Immature natural killer cell (primary cell): ENCODE data around the gene IGSF9. TPM values are rescaled to one million over a fixed set of nuclear protein-coding genes. Genes with fewer than 3 reads are reported as not detected.

Experiments used
- DNase-seq, 3 donors: peaks; one replicate each; pipeline ENCODE4 v3.0.0; 2022; ENCODE audit warnings: mixed read lengths in 1 of 3
- H3K27ac Mint-ChIP-seq, 6 donors: one replicate each; pipeline ENCODE4 v1.8.0; 2020; ENCODE audit warnings: mixed read lengths in 6 of 6, mild to moderate bottlenecking in 5 of 6, inconsistent platforms in 4 of 6, moderate library complexity in 3 of 6
- H3K27me3 Mint-ChIP-seq, 3 donors: one replicate each; pipeline ENCODE4 v1.8.0; 2020 to 2021; ENCODE audit warnings: low read depth in 3 of 3, mild to moderate bottlenecking in 3 of 3, mixed read lengths in 3 of 3, moderate library complexity in 3 of 3, inconsistent platforms in 1 of 3
- H3K36me3 Mint-ChIP-seq, 3 donors: one replicate each; pipeline ENCODE4 v1.8.0; 2020; ENCODE audit warnings: mixed read lengths in 3 of 3, inconsistent platforms in 2 of 3, mild to moderate bottlenecking in 2 of 3
- H3K4me1 Mint-ChIP-seq, 2 donors: one replicate each; pipeline ENCODE4 v1.8.0; 2020; ENCODE audit warnings: inconsistent platforms in 2 of 2, mild to moderate bottlenecking in 2 of 2, mixed read lengths in 2 of 2, moderate library complexity in 1 of 2
- H3K4me3 Mint-ChIP-seq, 5 donors: one replicate each; pipeline ENCODE4 v1.8.0; 2020; ENCODE audit warnings: mild to moderate bottlenecking in 5 of 5, mixed read lengths in 5 of 5, inconsistent platforms in 3 of 5, moderate library complexity in 3 of 5
- H3K9me3 Mint-ChIP-seq, 6 donors: one replicate each; pipeline ENCODE4 v1.8.0; 2020; ENCODE audit warnings: mild to moderate bottlenecking in 6 of 6, mixed read lengths in 6 of 6, inconsistent platforms in 4 of 6, moderate library complexity in 3 of 6
- polyA plus RNA-seq, 3 donors: library from polyadenylated mRNA; unstranded; fragments of 300-500 nt; fragmentation: Illumina TruSeq; gene quantifications; one replicate each; pipeline ENCODE4 v1.2.3, GENCODE V29; 2021

Gene IGSF9
- polyA plus RNA-seq, 3 donors from 2014 or later: not detected

DNA sequence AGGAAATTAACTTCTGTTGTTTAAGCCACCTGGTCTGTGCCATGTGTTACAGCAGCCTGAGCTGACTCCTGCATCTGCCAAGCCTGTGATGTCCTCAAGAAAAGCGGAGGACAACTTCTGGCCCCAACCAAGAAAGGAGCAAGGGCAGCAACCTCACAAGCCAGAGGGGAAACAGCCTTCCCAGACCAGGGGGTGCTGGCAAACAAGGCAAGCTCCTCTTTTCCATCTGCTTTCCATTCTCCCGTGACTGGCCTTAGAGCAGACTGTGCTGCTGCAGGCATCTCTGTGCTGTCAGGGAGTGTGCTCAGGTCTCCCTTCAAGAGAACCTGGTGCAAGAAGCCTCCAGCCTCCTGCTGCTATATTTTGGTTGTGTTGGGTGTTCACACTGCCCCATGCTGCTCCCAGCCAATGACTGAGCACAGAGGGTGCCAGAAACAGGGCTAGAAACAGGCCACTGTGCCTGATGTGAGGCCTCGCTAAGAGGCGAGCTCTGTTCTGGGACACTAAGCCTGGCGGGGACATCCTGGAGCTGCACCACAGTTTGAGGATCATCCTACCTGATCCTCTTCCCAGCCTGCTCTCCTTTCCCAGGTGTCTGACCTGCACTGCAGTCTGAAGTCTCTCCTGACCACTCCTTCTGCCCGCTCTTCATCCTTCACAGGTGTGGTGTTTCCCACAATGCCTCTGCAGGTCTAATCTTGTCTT lies 36.1 kb upstream of the IGSF9 start:
- Mint-ChIP-seq H3K4me3 (no peak overlapping the region), H3K27me3 (peaks cover 3 to 22% (median 7%) of the 10 kb centered on the region in 3 donors), H3K4me1 (no peaks in the 10 kb centered on the region), H3K9me3 (no peaks in the 10 kb centered on the region), H3K27ac (no peak overlapping the region), H3K36me3 (no peaks in the 10 kb centered on the region)
- no peak for DNase-seq

DNA sequence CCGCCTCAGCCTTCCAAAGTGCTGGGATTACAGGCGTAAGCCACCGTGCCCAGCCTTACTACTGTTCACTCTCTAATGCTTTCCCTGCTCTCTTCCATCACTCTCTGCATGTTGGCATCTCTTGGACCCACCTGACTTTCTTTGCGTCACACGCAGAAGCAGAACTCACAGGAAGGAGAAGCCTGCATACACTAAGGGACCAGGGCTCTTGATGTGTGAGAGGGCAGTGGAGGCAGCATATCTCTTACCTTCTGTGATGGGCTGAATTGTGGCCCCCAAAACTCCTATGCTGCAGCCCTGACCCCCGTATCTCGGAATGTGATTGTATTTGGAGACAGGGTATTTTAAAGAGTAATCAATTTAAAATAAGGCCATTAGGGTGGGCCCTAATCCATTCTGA lies 35.4 kb upstream of the IGSF9 start:
- Mint-ChIP-seq H3K4me3 (no peak overlapping the region), H3K4me1 (no peaks in the 10 kb centered on the region), H3K27me3 (peaks cover 3 to 20% (median 7%) of the 10 kb centered on the region in 3 donors), H3K27ac (no peak overlapping the region), H3K9me3 (no peaks in the 10 kb centered on the region), H3K36me3 (no peaks in the 10 kb centered on the region)
- DNase-seq: no peak

DNA sequence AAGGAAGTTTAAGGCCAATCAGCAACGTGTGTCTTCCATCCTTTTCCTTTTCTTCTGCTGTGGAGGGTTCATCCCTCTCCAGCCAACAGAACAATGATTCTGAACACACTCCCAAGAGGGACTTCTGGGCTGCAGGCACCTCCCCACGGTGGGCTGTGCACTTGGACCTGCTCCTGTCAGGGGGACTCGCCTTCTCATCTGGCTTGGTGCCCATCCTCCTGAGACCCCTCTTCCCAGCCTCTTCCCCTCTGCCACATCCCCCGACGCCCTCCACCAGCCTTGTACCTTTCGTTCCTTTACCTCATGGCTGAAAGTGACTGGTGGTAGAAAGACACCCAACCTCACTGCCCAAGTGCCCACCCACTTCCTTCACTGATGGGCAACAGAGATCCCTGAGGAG lies 34.7 kb upstream of the IGSF9 start:
- peaks cover 3 to 14% (median 7%) of the 10 kb centered on the region in 3 donors for H3K27me3 Mint-ChIP-seq
- H3K4me1 Mint-ChIP-seq: no peaks in the 10 kb centered on the region
- H3K27ac Mint-ChIP-seq: no peak overlapping the region
- no peak overlapping the region for H3K4me3 Mint-ChIP-seq
- H3K36me3 Mint-ChIP-seq: no peaks in the 10 kb centered on the region
- DNase-seq: no peak
- H3K9me3 Mint-ChIP-seq: no peaks in the 10 kb centered on the region

GRCh38 chr1:159979257-159979656 lies 33.8 kb upstream of the IGSF9 start:
- H3K4me1 Mint-ChIP-seq: no peaks in the 10 kb centered on the region
- no peaks in the 10 kb centered on the region for H3K36me3 Mint-ChIP-seq
- no peak overlapping the region for H3K27ac Mint-ChIP-seq
- H3K9me3 Mint-ChIP-seq: no peaks in the 10 kb centered on the region
- H3K27me3 Mint-ChIP-seq: peaks cover 2 to 12% (median 7%) of the 10 kb centered on the region in 3 donors
- no peak for DNase-seq
- no peak overlapping the region for H3K4me3 Mint-ChIP-seq

GRCh38 chr1:159978107-159978398 lies 32.6 kb upstream of the IGSF9 start:
- no peak overlapping the region for H3K4me3 Mint-ChIP-seq

GRCh38 chr1:159977364-159978106 lies 32.1 kb upstream of the IGSF9 start:
- no peaks in the 10 kb centered on the region for H3K9me3 Mint-ChIP-seq
- peaks cover 2 to 9% (median 7%) of the 10 kb centered on the region in 3 donors for H3K27me3 Mint-ChIP-seq
- no peaks in the 10 kb centered on the region for H3K4me1 Mint-ChIP-seq
- H3K27ac Mint-ChIP-seq: no peak overlapping the region
- DNase-seq: no peak
- H3K4me3 Mint-ChIP-seq: no peak overlapping the region
- no peaks in the 10 kb centered on the region for H3K36me3 Mint-ChIP-seq

More at GRCh38 chr1:159978107-159978398, 32.6 kb upstream of the IGSF9 start:
- H3K27me3 Mint-ChIP-seq: peaks cover 2 to 11% (median 7%) of the 10 kb centered on the region in 3 donors
- H3K36me3 Mint-ChIP-seq: no peaks in the 10 kb centered on the region
- no peaks in the 10 kb centered on the region for H3K9me3 Mint-ChIP-seq
- no peak for DNase-seq
- no peaks in the 10 kb centered on the region for H3K4me1 Mint-ChIP-seq
- H3K27ac Mint-ChIP-seq: no peak overlapping the region

- Mint-ChIP-seq H3K27me3 (peaks cover 2 to 4% (median 3%) of the 10 kb centered on the region in 3 donors), H3K4me3 (no peak overlapping the region), H3K36me3 (no peaks in the 10 kb centered on the region), H3K9me3 (no peaks in the 10 kb centered on the region), H3K27ac (no peak overlapping the region), H3K4me1 (no peaks in the 10 kb centered on the region)
- no peak for DNase-seq
These were observed 29.0 kb upstream of the IGSF9 start for GRCh38 chr1:159974350-159974965.

- Mint-ChIP-seq H3K27ac (no peak overlapping the region), H3K36me3 (no peaks in the 10 kb centered on the region), H3K4me3 (no peak overlapping the region), H3K4me1 (no peaks in the 10 kb centered on the region), H3K9me3 (no peaks in the 10 kb centered on the region), H3K27me3 (peaks cover 2 to 4% (median 4%) of the 10 kb centered on the region in 3 donors)
- DNase-seq: no peak
These were observed 28.0 kb upstream of the IGSF9 start for GRCh38 chr1:159973350-159973940.

GRCh38 chr1:159972443-159973205 lies 27.2 kb upstream of the IGSF9 start:
- no peak for DNase-seq
- H3K36me3 Mint-ChIP-seq: no peaks in the 10 kb centered on the region
- no peaks in the 10 kb centered on the region for H3K4me1 Mint-ChIP-seq
- no peak overlapping the region for H3K4me3 Mint-ChIP-seq
- H3K9me3 Mint-ChIP-seq: no peaks in the 10 kb centered on the region
- peaks cover 2 to 5% (median 4%) of the 10 kb centered on the region in 3 donors for H3K27me3 Mint-ChIP-seq
- H3K27ac Mint-ChIP-seq: no peak overlapping the region

DNA sequence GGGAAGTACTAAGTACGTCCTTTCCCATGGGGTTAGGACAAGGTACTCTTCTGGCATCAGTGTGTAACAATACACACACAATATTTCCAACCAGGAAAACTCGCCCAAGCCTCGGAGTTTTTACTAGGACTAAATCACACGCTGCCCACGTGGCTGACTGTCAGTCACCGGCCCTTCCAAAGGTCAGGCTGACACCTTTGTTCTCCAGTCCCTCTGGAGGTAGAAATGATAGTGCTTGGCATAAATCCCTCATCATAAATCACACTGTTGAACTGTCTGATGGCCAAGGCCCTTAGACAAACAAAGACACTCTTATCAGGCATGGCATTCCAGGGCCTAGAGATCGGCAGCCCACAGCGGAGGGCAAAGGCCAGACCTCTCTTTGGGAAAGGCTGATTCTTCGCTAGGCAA lies 25.5 kb upstream of the IGSF9 start:
- Mint-ChIP-seq H3K27me3 (peaks cover 5 to 7% (median 7%) of the 10 kb centered on the region in 3 donors), H3K36me3 (no peaks in the 10 kb centered on the region), H3K9me3 (no peaks in the 10 kb centered on the region), H3K4me3 (no peak overlapping the region), H3K4me1 (no peaks in the 10 kb centered on the region), H3K27ac (no peak overlapping the region)
- DNase-seq: no peak

DNA sequence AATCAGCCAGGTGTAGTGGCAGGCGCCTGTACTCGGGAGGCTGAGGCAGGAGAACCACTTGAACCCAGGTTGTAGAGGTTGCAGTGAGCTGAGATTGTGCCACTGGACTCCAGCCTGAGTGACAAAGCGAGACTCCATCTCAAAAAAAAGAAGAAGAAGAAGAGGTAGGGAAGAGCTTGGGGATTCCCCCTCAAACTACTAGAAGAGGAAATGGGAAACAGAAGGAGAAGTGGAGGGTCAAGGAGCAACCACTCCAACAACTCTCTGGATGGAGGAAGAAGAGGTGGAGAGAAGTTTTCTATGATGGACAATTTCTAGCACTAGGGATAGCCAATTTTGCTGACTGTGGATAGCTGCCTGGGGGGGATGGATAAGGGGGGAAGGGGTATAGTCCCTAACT lies 23.5 kb upstream of the IGSF9 start:
- H3K9me3 Mint-ChIP-seq: no peaks in the 10 kb centered on the region

DNA sequence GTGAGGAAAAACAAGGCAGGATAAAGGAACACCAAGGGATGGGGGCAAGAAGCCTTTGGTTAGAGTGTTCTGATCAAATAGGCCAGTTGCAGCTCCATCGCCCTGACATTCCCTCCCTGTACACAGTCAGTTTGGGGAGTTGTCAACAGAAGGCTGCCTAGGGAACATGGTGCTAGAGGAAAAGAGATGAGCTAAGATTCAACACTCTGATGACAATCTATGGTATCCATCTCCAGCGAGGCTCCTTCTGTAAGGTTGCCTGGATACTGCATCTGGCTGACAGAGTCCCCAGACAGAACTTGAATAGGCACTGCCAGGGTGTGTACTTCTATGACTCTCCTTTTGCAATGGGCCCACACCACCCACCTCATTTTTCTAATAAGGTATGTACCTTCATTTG lies 19.9 kb upstream of the IGSF9 start:
- DNase-seq: no peak
- Mint-ChIP-seq H3K36me3 (peaks cover 0 to 4% (median 0%) of the 10 kb centered on the region in 3 donors), H3K4me3 (no peak overlapping the region), H3K27ac (no peak overlapping the region), H3K27me3 (peaks cover 3 to 15% (median 11%) of the 10 kb centered on the region in 3 donors), H3K4me1 (no peaks in the 10 kb centered on the region), H3K9me3 (no peaks in the 10 kb centered on the region)

More for the DNA sequence above, 23.5 kb upstream of the IGSF9 start:
- Mint-ChIP-seq H3K4me3 (no peak overlapping the region), H3K27ac (no peak overlapping the region), H3K4me1 (no peaks in the 10 kb centered on the region), H3K36me3 (no peaks in the 10 kb centered on the region), H3K27me3 (peaks cover 5 to 12% (median 9%) of the 10 kb centered on the region in 3 donors)
- DNase-seq: no peak

- Mint-ChIP-seq H3K27me3 (peaks cover 3 to 13% (median 12%) of the 10 kb centered on the region in 3 donors), H3K36me3 (peaks cover 0 to 4% (median 0%) of the 10 kb centered on the region in 3 donors), H3K4me3 (no peak overlapping the region), H3K9me3 (no peaks in the 10 kb centered on the region), H3K27ac (no peak overlapping the region), H3K4me1 (no peaks in the 10 kb centered on the region)
- DNase-seq: no peak
These were observed 18.7 kb upstream of the IGSF9 start for GRCh38 chr1:159964144-159964543.
